Esophagus mucosa (tissue), 1 donor: ENCODE measurements around the gene GRB14. TPM values are rescaled to one million over a fixed set of nuclear protein-coding genes. Genes with fewer than 3 reads are reported as not detected.

ENCODE experiments used
- ATAC-seq: fragments of 200-7000 bp; cut with Tn5 transposase; one replicate; pipeline ENCODE4 v1.9.1; 2020
- total RNA-seq: library from RNA; stranded (reverse); gene quantifications from one replicate; pipeline ENCODE4 v1.2.4, GENCODE V29; 2023
- donor health status: DM: yes; HTN: yes; CAD: no.

Gene GRB14
- total RNA-seq, 1 donor from 2014 or later, result 0.36 TPM

- ATAC-seq, result no peak
These were observed 7.8 kb downstream of the GRB14 start for GRCh38 chr2:164613321-164613982.

- no peak for ATAC-seq
These were observed 11.5 kb downstream of the GRB14 start for GRCh38 chr2:164609790-164610189.

GRCh38 chr2:164606557-164606956, 14.7 kb downstream of the GRB14 start:
- ATAC-seq, result no peak

GRCh38 chr2:164605295-164605694, 16.0 kb downstream of the GRB14 start:
- no peak for ATAC-seq

GRCh38 chr2:164600763-164601162, 20.5 kb downstream of the GRB14 start:
- ATAC-seq, result no peak

GRCh38 chr2:164599954-164600589, 21.2 kb downstream of the GRB14 start:
- peak; percentile 79 for ATAC-seq

GRCh38 chr2:164597983-164598382, 23.3 kb downstream of the GRB14 start:
- no peak for ATAC-seq

- ATAC-seq, result no peak
These were observed 26.3 kb downstream of the GRB14 start for GRCh38 chr2:164595031-164595430.

- ATAC-seq, result no peak
These were observed 27.3 kb downstream of the GRB14 start for GRCh38 chr2:164593959-164594358.

GRCh38 chr2:164593541-164593940, 27.7 kb downstream of the GRB14 start:
- no peak for ATAC-seq

GRCh38 chr2:164589522-164589921, 31.8 kb downstream of the GRB14 start:
- ATAC-seq, result no peak

- no peak for ATAC-seq
These were observed 40.2 kb downstream of the GRB14 start for GRCh38 chr2:164581050-164581449.

- no peak for ATAC-seq
These were observed 46.4 kb downstream of the GRB14 start for GRCh38 chr2:164574931-164575330.

- ATAC-seq, result no peak
These were observed 50.8 kb downstream of the GRB14 start for GRCh38 chr2:164570475-164570874.

- no peak for ATAC-seq
These were observed 51.9 kb downstream of the GRB14 start for GRCh38 chr2:164569378-164569777.

GRCh38 chr2:164568317-164568716, 53.0 kb downstream of the GRB14 start:
- ATAC-seq, result no peak

- no peak for ATAC-seq
These were observed 53.8 kb downstream of the GRB14 start for GRCh38 chr2:164567335-164567989.

GRCh38 chr2:164565359-164565758, 55.9 kb downstream of the GRB14 start:
- ATAC-seq, result no peak

- ATAC-seq, result no peak
These were observed 58.6 kb downstream of the GRB14 start for GRCh38 chr2:164562666-164563065.

- no peak for ATAC-seq
These were observed 59.3 kb downstream of the GRB14 start for GRCh38 chr2:164561991-164562390.

GRCh38 chr2:164561416-164561815, 59.9 kb downstream of the GRB14 start:
- no peak for ATAC-seq

GRCh38 chr2:164560902-164561301, 60.4 kb downstream of the GRB14 start:
- ATAC-seq, result no peak

- ATAC-seq, result no peak
These were observed 61.0 kb downstream of the GRB14 start for GRCh38 chr2:164560181-164560792.

- ATAC-seq, result no peak
These were observed 62.8 kb downstream of the GRB14 start for GRCh38 chr2:164558450-164558849.
